ENCODE data around the gene CSF1R. TPM values are rescaled to one million over a fixed set of nuclear protein-coding genes. Genes with fewer than 3 reads are reported as not detected.

Gene CSF1R
- total and polyA plus RNA-seq, 2 donors (not counting 3 experiments of a cell fraction or from before 2014, with no cell fraction given) = not detected

DNA sequence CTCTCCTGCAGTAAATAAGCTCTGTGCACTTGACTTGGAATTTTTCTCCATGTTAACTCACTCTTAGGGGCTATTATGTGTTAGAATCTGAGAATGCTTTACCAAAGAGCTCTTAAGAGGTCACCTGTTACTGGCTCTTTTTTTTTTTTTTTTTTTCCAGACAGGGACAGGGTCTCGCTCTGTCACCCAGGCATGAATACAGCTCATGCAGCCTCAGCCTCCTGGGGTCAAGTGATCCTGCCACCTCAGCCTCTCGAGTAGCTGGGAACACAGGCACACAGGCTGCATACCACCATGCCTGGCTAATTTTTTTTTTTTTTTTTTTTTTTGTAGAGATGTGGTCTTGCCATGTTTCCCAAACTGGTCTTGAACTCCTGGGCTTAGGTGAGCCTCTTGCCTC is 63.7 kb downstream of the CSF1R start:
- Histone ChIP-seq H3K4me2 (ENCODE audit: insufficient read depth, low read length) (peak overlapping the region; percentile 90), H3K36me3 (ENCODE audit: control insufficient read depth in 2 of 2, extremely low read depth in 1 of 2, insufficient read depth in 2 of 2, low read length in 2 of 2) (peaks cover 18 to 21% of the 10 kb centered on the region in 2 experiments), H3K9me3 (replicated peaks; ENCODE audit: control insufficient read depth, insufficient read depth, low read length) (no peaks in the 10 kb centered on the region), H3K9me1 (replicated peaks; ENCODE audit: control insufficient read depth, extremely low read depth, insufficient read depth, low read length) (no peaks in the 10 kb centered on the region), H3K4me3 (replicated peaks in 1 of 3; ENCODE audit: insufficient read depth in 1 of 3, low read depth in 1 of 3, low read length in 3 of 3) (peak overlapping the region in 1 of 3 experiments; percentile 29), H3K9ac (replicated peaks; ENCODE audit: extremely low read depth, insufficient read depth, low read length) (peak overlapping the region; percentile 87), H3K4me1 (ENCODE audit: control insufficient read depth, extremely low read depth, insufficient read depth, low read length) (peaks cover 38% of the 10 kb centered on the region), H3K27me3 (ENCODE audit: control insufficient read depth in 2 of 2, insufficient read depth in 2 of 2, low read length in 2 of 2) (no peaks in the 10 kb centered on the region), H4K20me1 (replicated peaks; ENCODE audit: control insufficient read depth, extremely low read depth, insufficient read depth, low read length) (no peaks in the 10 kb centered on the region), H3K27ac (ENCODE audit: insufficient read depth, low read depth, low read length) (peak overlapping the region; percentile 92), H2AFZ (ENCODE audit: low read depth, low read length) (no peak overlapping the region), H3K79me2 (ENCODE audit: control insufficient read depth, insufficient read depth, low read length) (peaks cover 4% of the 10 kb centered on the region)
- DNase-seq (ENCODE audit: low read depth, low spot score) (no peak), FAIRE-seq (no peak)
- POLR2A ChIA-PET = interaction anchor here (0.9 to 1.5 kb wide), 6 partner anchors 8 to 116 kb away, joined by 3 to 14 read pairs (median 4); partner anchors contain the start of genes HMGXB3 and TIGD6
- CTCF ChIA-PET = interaction anchor here (0.6 to 2.8 kb wide), 12 partner anchors 11 to 461 kb away, joined by 3 to 16 read pairs (median 7); partner anchors contain the start of genes HMGXB3 and TIGD6
- dilution Hi-C loops (cut with MboI; ENCODE audit: extremely low pct_ligation_motif_present, low sequenced_read_pairs) (no loop called here), intact Hi-C loops (cut with micrococcal nuclease) (loop anchor here (1.0 kb wide), 3 partner anchors 21 to 28 kb away; no protein-coding TSS in a partner anchor)
- no TSS peak for BruUV-seq (replicated peaks)
- TF ChIP-seq EZH2 (IDR thresholded peaks at IDR 0.05; ENCODE audit: borderline replicate concordance, low read depth, low read length, severe bottlenecking) (no peak), POLR2A (IDR thresholded peaks at IDR 0.05; ENCODE audit: low read depth, low read length) (no peak), MYC (IDR thresholded peaks at IDR 0.05; ENCODE audit: low read depth, low read length) (no peak), FOS (IDR thresholded peaks at IDR 0.05; ENCODE audit: borderline replicate concordance, insufficient read depth, low read length) (no peak)

DNA sequence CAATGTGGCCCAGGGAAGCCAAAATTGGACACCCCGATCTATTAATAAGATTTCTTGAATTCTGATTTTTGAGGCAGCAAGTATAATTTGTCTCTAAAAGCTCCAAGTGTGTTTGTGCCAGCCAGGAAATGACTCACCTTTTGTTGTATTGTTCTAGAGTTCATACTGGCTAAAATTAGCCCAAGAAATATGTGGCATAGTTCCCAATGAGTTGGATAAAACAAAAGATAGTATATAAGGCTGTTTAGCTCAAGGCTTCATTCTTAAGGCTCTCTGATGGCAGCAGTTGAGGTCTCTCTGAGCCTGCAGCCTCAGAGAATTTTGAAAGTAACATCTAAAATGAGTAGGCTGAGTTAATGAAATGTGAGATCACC is 64.2 kb downstream of the CSF1R start:
- H3K4me1 ChIP-seq (ENCODE audit: control insufficient read depth, extremely low read depth, insufficient read depth, low read length) = peaks cover 43% of the 10 kb centered on the region
- H2AFZ ChIP-seq (ENCODE audit: low read depth, low read length) = no peak overlapping the region
- intact Hi-C loops (cut with micrococcal nuclease) (loop anchor here (1.0 kb wide), 3 partner anchors 21 to 28 kb away; no protein-coding TSS in a partner anchor), dilution Hi-C loops (cut with MboI; ENCODE audit: extremely low pct_ligation_motif_present, low sequenced_read_pairs) (no loop called here)
- H3K4me3 ChIP-seq (replicated peaks in 1 of 3; ENCODE audit: insufficient read depth in 1 of 3, low read depth in 1 of 3, low read length in 3 of 3) = peak overlapping the region in 1 of 3 experiments; percentile 46
- no peaks in the 10 kb centered on the region for H3K9me1 ChIP-seq (replicated peaks; ENCODE audit: control insufficient read depth, extremely low read depth, insufficient read depth, low read length)
- H3K27ac ChIP-seq (ENCODE audit: insufficient read depth, low read depth, low read length) = peak overlapping the region; percentile 92
- H3K9me3 ChIP-seq (replicated peaks; ENCODE audit: control insufficient read depth, insufficient read depth, low read length) = no peaks in the 10 kb centered on the region
- TF ChIP-seq GATA2 (IDR thresholded peaks at IDR 0.05; ENCODE audit: insufficient read depth, insufficient read length, low read depth, low read length) (peak; percentile 35), FOS (IDR thresholded peaks at IDR 0.05; ENCODE audit: borderline replicate concordance, insufficient read depth, low read length) (peak; percentile 72), POLR2AphosphoS5 (IDR thresholded peaks at IDR 0.05; ENCODE audit: insufficient read depth, low read depth, low read length) (peak; percentile 41), JUN (IDR thresholded peaks at IDR 0.05; ENCODE audit: borderline replicate concordance, insufficient read depth, insufficient read length, low read depth) (peak; percentile 96), POLR2A (IDR thresholded peaks at IDR 0.05; ENCODE audit: low read depth, low read length) (peak; percentile 14)
- TF ChIP-seq, protein P1, sequence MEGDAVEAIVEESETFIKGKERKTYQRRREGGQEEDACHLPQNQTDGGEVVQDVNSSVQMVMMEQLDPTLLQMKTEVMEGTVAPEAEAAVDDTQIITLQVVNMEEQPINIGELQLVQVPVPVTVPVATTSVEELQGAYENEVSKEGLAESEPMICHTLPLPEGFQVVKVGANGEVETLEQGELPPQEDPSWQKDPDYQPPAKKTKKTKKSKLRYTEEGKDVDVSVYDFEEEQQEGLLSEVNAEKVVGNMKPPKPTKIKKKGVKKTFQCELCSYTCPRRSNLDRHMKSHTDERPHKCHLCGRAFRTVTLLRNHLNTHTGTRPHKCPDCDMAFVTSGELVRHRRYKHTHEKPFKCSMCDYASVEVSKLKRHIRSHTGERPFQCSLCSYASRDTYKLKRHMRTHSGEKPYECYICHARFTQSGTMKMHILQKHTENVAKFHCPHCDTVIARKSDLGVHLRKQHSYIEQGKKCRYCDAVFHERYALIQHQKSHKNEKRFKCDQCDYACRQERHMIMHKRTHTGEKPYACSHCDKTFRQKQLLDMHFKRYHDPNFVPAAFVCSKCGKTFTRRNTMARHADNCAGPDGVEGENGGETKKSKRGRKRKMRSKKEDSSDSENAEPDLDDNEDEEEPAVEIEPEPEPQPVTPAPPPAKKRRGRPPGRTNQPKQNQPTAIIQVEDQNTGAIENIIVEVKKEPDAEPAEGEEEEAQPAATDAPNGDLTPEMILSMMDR (IDR thresholded peaks at IDR 0.05; ENCODE audit: extremely low read depth in 1 of 2, insufficient read depth in 1 of 2, low read depth in 1 of 2, low read length in 2 of 2) = no peak
- TF ChIP-seq, protein P2, sequence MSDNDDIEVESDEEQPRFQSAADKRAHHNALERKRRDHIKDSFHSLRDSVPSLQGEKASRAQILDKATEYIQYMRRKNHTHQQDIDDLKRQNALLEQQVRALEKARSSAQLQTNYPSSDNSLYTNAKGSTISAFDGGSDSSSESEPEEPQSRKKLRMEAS (IDR thresholded peaks at IDR 0.05; ENCODE audit: insufficient read depth, insufficient read length) = no peak
- FAIRE-seq (peak; percentile 96), DNase-seq (ENCODE audit: low read depth, low spot score) (peak; percentile 97)
- H3K36me3 ChIP-seq (ENCODE audit: control insufficient read depth in 2 of 2, extremely low read depth in 1 of 2, insufficient read depth in 2 of 2, low read length in 2 of 2) = peaks cover 13 to 21% of the 10 kb centered on the region in 2 experiments
- H3K27me3 ChIP-seq (ENCODE audit: control insufficient read depth in 2 of 2, insufficient read depth in 2 of 2, low read length in 2 of 2) = no peaks in the 10 kb centered on the region
- no TSS peak for BruUV-seq (replicated peaks)
- POLR2A ChIA-PET = interaction anchor here (0.8 to 1.5 kb wide), 7 partner anchors 9 to 117 kb away, joined by 3 to 14 read pairs (median 3); partner anchors contain the start of genes HMGXB3 and TIGD6
- peak overlapping the region; percentile 90 for H3K4me2 ChIP-seq (ENCODE audit: insufficient read depth, low read length)
- no peaks in the 10 kb centered on the region for H4K20me1 ChIP-seq (replicated peaks; ENCODE audit: control insufficient read depth, extremely low read depth, insufficient read depth, low read length)
- peaks cover 4% of the 10 kb centered on the region for H3K79me2 ChIP-seq (ENCODE audit: control insufficient read depth, insufficient read depth, low read length)
- CTCF ChIA-PET = interaction anchor here (0.7 to 2.8 kb wide), 13 partner anchors 12 to 428 kb away, joined by 3 to 16 read pairs (median 6); partner anchors contain the start of genes HMGXB3 and TIGD6
- H3K9ac ChIP-seq (replicated peaks; ENCODE audit: extremely low read depth, insufficient read depth, low read length) = peak overlapping the region; percentile 87
